ENCODE data around the gene SYPL2. TPM values are rescaled to one million over a fixed set of nuclear protein-coding genes. Genes with fewer than 3 reads are reported as not detected.

SYPL2 gene
- total and polyA plus RNA-seq, 2 of the 8 experiments (the other 6 are each of a cell fraction or from before 2014, with no cell fraction given) = 1.5 TPM

- TF ChIP-seq USF2 (IDR thresholded peaks at IDR 0.05; ENCODE audit: low read length) (no peak), ATF3 (IDR thresholded peaks at IDR 0.05; ENCODE audit: insufficient read depth, low read depth, low read length) (no peak), EGR1 (IDR thresholded peaks at IDR 0.05; ENCODE audit: borderline replicate concordance, low read depth, low read length) (no peak), KDM1A (IDR thresholded peaks at IDR 0.05; ENCODE audit: borderline replicate concordance, low read length) (no peak), SUZ12 (IDR thresholded peaks at IDR 0.05; ENCODE audit: low read length) (no peak), SP2 (IDR thresholded peaks at IDR 0.05; ENCODE audit: low read length) (no peak), CHD1 (IDR thresholded peaks at IDR 0.05; ENCODE audit: low read depth, low read length) (no peak)
These were observed 33.0 kb upstream of the SYPL2 start (continued) for GRCh38 chr1:109433322-109433721.
